ENCODE results near the gene NT5DC4.

Gene NT5DC4

GRCh38 chr2:112757265-112757664 lies 36.4 kb downstream of the NT5DC4 start:
- no peak for DNase-seq

GRCh38 chr2:112758711-112759110 lies 37.9 kb downstream of the NT5DC4 start:
- DNase-seq: no peak

GRCh38 chr2:112760149-112760548 lies 39.3 kb downstream of the NT5DC4 start:
- no peak for DNase-seq

- DNase-seq: no peak
Measured at GRCh38 chr2:112762276-112762675, 41.5 kb downstream of the NT5DC4 start.

GRCh38 chr2:112764071-112765044 lies 43.5 kb downstream of the NT5DC4 start, which contains the start of gene CKAP2L:
CKAP2L (minus strand) TSS chr2:112764609; CDS start chr2:112764598, 11 bp downstream.
- DNase-seq: peak; percentile 98

GRCh38 chr2:112765251-112765650 lies 44.4 kb downstream of the NT5DC4 start:
- DNase-seq: no peak

GRCh38 chr2:112767693-112768330 lies 47.0 kb downstream of the NT5DC4 start:
- DNase-seq: no peak

GRCh38 chr2:112768432-112768831 lies 47.6 kb downstream of the NT5DC4 start:
- no peak for DNase-seq

GRCh38 chr2:112772322-112772721 lies 51.5 kb downstream of the NT5DC4 start:
- DNase-seq: no peak

- no peak for DNase-seq
Measured at GRCh38 chr2:112772911-112773475, 52.2 kb downstream of the NT5DC4 start.

GRCh38 chr2:112773556-112773955 lies 52.7 kb downstream of the NT5DC4 start:
- DNase-seq: no peak

GRCh38 chr2:112774536-112775285 lies 53.9 kb downstream of the NT5DC4 start:
- no peak for DNase-seq

GRCh38 chr2:112776113-112776512 lies 55.3 kb downstream of the NT5DC4 start:
- DNase-seq: no peak

GRCh38 chr2:112777036-112777435 lies 56.2 kb downstream of the NT5DC4 start:
- no peak for DNase-seq

- DNase-seq: no peak
Measured at GRCh38 chr2:112779598-112779997, 58.8 kb downstream of the NT5DC4 start.

- DNase-seq: no peak
Measured at GRCh38 chr2:112782234-112782799, 61.5 kb downstream of the NT5DC4 start.

GRCh38 chr2:112783187-112783714 lies 62.4 kb downstream of the NT5DC4 start:
- DNase-seq: no peak

GRCh38 chr2:112784199-112785189 lies 63.7 kb downstream of the NT5DC4 start, which contains the start of gene IL1A:
IL1A (minus strand) TSS chr2:112784493; CDS start chr2:112783770, 723 bp downstream.
- no peak for DNase-seq

- no peak for DNase-seq
Measured at GRCh38 chr2:112787294-112787693, 66.5 kb downstream of the NT5DC4 start.

- DNase-seq: no peak
Measured at GRCh38 chr2:112787729-112788393, 67.0 kb downstream of the NT5DC4 start.

Measured in right hindlimb (tissue), 1 donor.